ENCODE data around the gene BSG. TPM values are rescaled to one million over a fixed set of nuclear protein-coding genes. Genes with fewer than 3 reads are reported as not detected.

Gene BSG
- total RNA-seq, 1 experiment from 2014 or later, result 823 TPM

GRCh38 chr19:535017-535835 is 37.2 kb upstream of the BSG start:
- Histone ChIP-seq H3K4me3 (no peak overlapping the region; the same call in 1 of the 2 replicates), H3K27me3 (ENCODE audit: insufficient read depth, low read depth) (no peaks in the 10 kb centered on the region), H4K20me1 (ENCODE audit: insufficient read depth) (peaks cover 42% of the 10 kb centered on the region), H3K27ac (peak overlapping the region; percentile 13; the same call in 1 of the 2 replicates), H3K9me2 (ENCODE audit: insufficient read depth) (no peaks in the 10 kb centered on the region), H3K36me3 (ENCODE audit: low read depth) (peaks cover 10% of the 10 kb centered on the region; the same call in 1 of the 2 replicates), H3K9me3 (ENCODE audit: insufficient read depth, low read depth) (no peaks in the 10 kb centered on the region), H3K79me2 (ENCODE audit: low read depth) (peaks cover 36% of the 10 kb centered on the region), H2AFZ (no peak overlapping the region), H3F3A (ENCODE audit: insufficient read depth, low read depth) (peaks cover 22% of the 10 kb centered on the region; the same call in 1 of the 2 replicates), H3K4me2 (peak overlapping the region; percentile 63), H3K4me1 (replicated peaks; ENCODE audit: insufficient read depth) (peaks cover 38% of the 10 kb centered on the region)
- BruUV-seq (replicated peaks), result no TSS peak
- intact Hi-C loops (cut with micrococcal nuclease; ENCODE audit: unreplicated experiment), result loop anchor here (1.0 to 2.0 kb wide), 3 partner anchors 37 to 128 kb away; partner anchors contain the start of genes BSG and RNF126
- TF ChIP-seq EZH2 (IDR thresholded peaks at IDR 0.05; ENCODE audit: low read depth) (no peak), CTCF (conservative IDR thresholded peaks at IDR 0.05) (peak; percentile 49; the same call in 1 of the 2 replicates)
- ChIA-PET POLR2A (ENCODE audit: unreplicated experiment) (interaction anchor here (0.5 to 0.6 kb wide), 3 partner anchors 37 to 141 kb away, joined by 3 to 8 read pairs (median 3); no protein-coding TSS in a partner anchor), CTCF (interaction anchor here (0.7 kb wide), 1 partner anchor 308 kb away, joined by 4 read pairs; no protein-coding TSS in a partner anchor)
- peak; percentile 93 to 97 for DNase-seq

- Histone ChIP-seq H3K27ac (no peak overlapping the region), H3K79me2 (ENCODE audit: low read depth) (peaks cover 36% of the 10 kb centered on the region), H2AFZ (no peak overlapping the region), H3F3A (ENCODE audit: insufficient read depth, low read depth) (peaks cover 19% of the 10 kb centered on the region; the same call in 1 of the 2 replicates), H3K4me2 (peak overlapping the region; percentile 63), H3K36me3 (ENCODE audit: low read depth) (peaks cover 10% of the 10 kb centered on the region; the same call in 1 of the 2 replicates), H3K9me2 (ENCODE audit: insufficient read depth) (no peaks in the 10 kb centered on the region), H3K27me3 (ENCODE audit: insufficient read depth, low read depth) (no peaks in the 10 kb centered on the region), H3K4me1 (replicated peaks; ENCODE audit: insufficient read depth) (peaks cover 33% of the 10 kb centered on the region), H3K9me3 (ENCODE audit: insufficient read depth, low read depth) (no peaks in the 10 kb centered on the region), H4K20me1 (ENCODE audit: insufficient read depth) (peaks cover 42% of the 10 kb centered on the region), H3K4me3 (no peak overlapping the region)
- TF ChIP-seq CTCF (conservative IDR thresholded peaks at IDR 0.05) (no peak), EZH2 (IDR thresholded peaks at IDR 0.05; ENCODE audit: low read depth) (no peak)
- DNase-seq, result no peak
- no TSS peak for BruUV-seq (replicated peaks)
- ChIA-PET POLR2A (ENCODE audit: unreplicated experiment) (interaction anchor here (0.6 kb wide), 1 partner anchor 140 kb away, joined by 8 read pairs; no protein-coding TSS in a partner anchor), CTCF (no interaction called here)
- intact Hi-C loops (cut with micrococcal nuclease; ENCODE audit: unreplicated experiment), result no loop called here
Observed at GRCh38 chr19:536031-536880, 36.1 kb upstream of the BSG start.

- no peaks in the 10 kb centered on the region for H3K9me3 ChIP-seq (ENCODE audit: insufficient read depth, low read depth)
- no peaks in the 10 kb centered on the region for H3K27me3 ChIP-seq (ENCODE audit: insufficient read depth, low read depth)
- H3K27ac ChIP-seq, result no peak overlapping the region
- intact Hi-C loops (cut with micrococcal nuclease; ENCODE audit: unreplicated experiment), result no loop called here
- BruUV-seq (replicated peaks), result no TSS peak
- H3K4me2 ChIP-seq, result no peak overlapping the region
- peaks cover 33% of the 10 kb centered on the region for H3K4me1 ChIP-seq (replicated peaks; ENCODE audit: insufficient read depth)
- H3K4me3 ChIP-seq, result no peak overlapping the region
- TF ChIP-seq EZH2 (IDR thresholded peaks at IDR 0.05; ENCODE audit: low read depth) (no peak), CTCF (conservative IDR thresholded peaks at IDR 0.05) (no peak)
- ChIA-PET POLR2A (ENCODE audit: unreplicated experiment) (no interaction called here), CTCF (no interaction called here)
- H3F3A ChIP-seq (ENCODE audit: insufficient read depth, low read depth), result peaks cover 19% of the 10 kb centered on the region; the same call in 1 of the 2 replicates
- H3K9me2 ChIP-seq (ENCODE audit: insufficient read depth), result no peaks in the 10 kb centered on the region
- no peak overlapping the region for H2AFZ ChIP-seq
- peaks cover 34% of the 10 kb centered on the region for H3K79me2 ChIP-seq (ENCODE audit: low read depth)
- DNase-seq, result no peak
- H4K20me1 ChIP-seq (ENCODE audit: insufficient read depth), result peaks cover 42% of the 10 kb centered on the region
- H3K36me3 ChIP-seq (ENCODE audit: low read depth), result peaks cover 10% of the 10 kb centered on the region; the same call in 1 of the 2 replicates
Observed at GRCh38 chr19:536881-537404, 35.5 kb upstream of the BSG start.
